BLaER1 treated with 17β-estradiol and CSF1 and Interleukin-3, amounts not matched to agents 10 nM and 100 nM (cell line): ENCODE measurements around the gene SAA2.

Source experiments
- H3K27ac ChIP-seq, 11 experiments: shearing (Covaris generic); formaldehyde crosslinking; 2 replicates each; pipeline ENCODE4 v1.8.1; 2022
- H3K27me3 ChIP-seq, 11 experiments: shearing (Covaris generic); formaldehyde crosslinking; 2 replicates each; pipeline ENCODE4 v1.8.1; 2022
- H3K36me3 ChIP-seq, 11 experiments: shearing (Covaris generic); formaldehyde crosslinking; 2 replicates each; pipeline ENCODE4 v1.8.1; 2022
- H3K4me1 ChIP-seq, 10 experiments: shearing (Covaris generic); formaldehyde crosslinking; 2 replicates each; pipeline ENCODE4 v1.8.1; 2022
- H3K4me2 ChIP-seq, 11 experiments: shearing (Covaris generic); formaldehyde crosslinking; 2 replicates each; pipeline ENCODE4 v1.8.1; 2022
- H3K4me3 ChIP-seq, 10 experiments: shearing (Covaris generic); formaldehyde crosslinking; 2 replicates each; pipeline ENCODE4 v1.8.1; 2022
- H3K9ac ChIP-seq, 11 experiments: shearing (Covaris generic); formaldehyde crosslinking; 2 replicates each; pipeline ENCODE4 v1.8.1; 2022
- H3K9me3 ChIP-seq, 11 experiments: shearing (Covaris generic); formaldehyde crosslinking; replicated peaks in 1 of 11; 2 replicates each; pipeline ENCODE4 v1.8.1; 2022
- H4K20me1 ChIP-seq, 11 experiments: shearing (Covaris generic); formaldehyde crosslinking; 2 replicates each; pipeline ENCODE4 v1.8.1; 2022
- Cebpa-rat ChIP-seq, 11 experiments: shearing (Covaris generic); IDR thresholded peaks; 2 replicates each; pipeline ENCODE4 v1.8.1; 2022

SAA2 gene

DNA sequence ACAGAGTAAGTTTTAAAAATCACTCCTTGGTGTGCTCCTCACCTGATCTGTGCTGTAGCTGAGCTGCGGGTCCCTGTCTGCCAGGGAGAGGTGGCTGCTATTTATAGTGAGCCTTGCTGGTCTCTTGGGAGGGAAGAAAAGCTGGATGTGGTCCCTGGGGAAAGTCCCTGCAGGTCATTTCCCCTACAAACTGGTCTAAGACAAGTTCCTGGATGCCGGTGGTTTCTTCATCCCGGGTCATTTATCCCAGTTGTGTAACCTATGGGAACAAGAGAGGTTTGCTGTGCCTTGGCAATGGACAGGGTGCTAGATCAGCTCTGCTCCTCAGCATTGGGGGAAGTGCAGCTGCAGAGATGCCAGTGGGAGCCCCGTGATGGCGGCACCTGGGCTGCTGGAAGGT lies at the start of gene SAA2:
Gene SAA2, minus strand, starts transcription at position 108 of the 400 bp plus-strand sequence. CDS start 657 bp downstream, outside the sequence.
- no peaks in the 10 kb centered on the region for H3K27me3 ChIP-seq
- no peak for TF ChIP-seq Cebpa-rat (IDR thresholded peaks at IDR 0.05)
- no peaks in the 10 kb centered on the region for H4K20me1 ChIP-seq

DNA sequence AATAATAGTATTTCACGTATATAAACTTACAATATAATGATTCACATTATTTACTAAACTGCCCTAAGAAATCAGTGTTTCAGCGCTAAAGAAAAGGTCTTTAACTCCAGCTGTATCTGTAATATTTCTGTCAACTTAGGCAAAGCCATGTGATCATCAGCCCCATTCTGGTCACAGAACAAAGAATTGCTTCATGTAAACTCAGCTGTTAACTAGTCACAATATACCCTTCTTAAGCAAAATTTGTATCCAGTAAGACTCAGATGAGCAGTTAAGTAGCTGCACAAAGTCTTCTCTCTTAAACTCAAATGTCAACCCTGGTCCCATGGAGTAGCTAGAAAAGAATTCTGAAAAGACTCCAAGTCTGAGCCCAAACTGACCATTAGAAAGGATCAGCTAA lies 46.8 kb upstream of the SAA2 start:
- Histone ChIP-seq H3K27ac (no peak overlapping the region), H3K4me3 (no peak overlapping the region), H3K4me2 (0 out of 22 replicates have a peak overlapping the region, but pooled peaks of 1 of the 11 experiments have one; percentile 2), H3K9ac (no peak overlapping the region), H3K36me3 (peaks cover 96 to 100% (median 100%) of the 10 kb centered on the region in 11 experiments), H3K4me1 (peaks cover 0 to 21% (median 0%) of the 10 kb centered on the region in 10 experiments; a peak in 3 of 20 replicates), H3K9me3 (no peaks in the 10 kb centered on the region), H3K27me3 (no peaks in the 10 kb centered on the region), H4K20me1 (no peaks in the 10 kb centered on the region)
- TF ChIP-seq Cebpa-rat (IDR thresholded peaks at IDR 0.05) = no peak

More for the DNA sequence above, at the start of gene SAA2:
- no peak within 1 kb of the TSS for H3K4me3 ChIP-seq
- peaks cover 0 to 18% (median 10%) of the 10 kb centered on the region in 11 experiments; a peak in 17 of 22 replicates for H3K9me3 ChIP-seq
- H3K27ac ChIP-seq = no peak within 1 kb of the TSS
- H3K4me1 ChIP-seq = peaks cover 0 to 25% (median 15%) of the 10 kb centered on the region in 10 experiments; a peak in 13 of 20 replicates
- H3K36me3 ChIP-seq = no peaks in the 10 kb centered on the region
- no peak within 1 kb of the TSS for H3K4me2 ChIP-seq
- H3K9ac ChIP-seq = no peak within 1 kb of the TSS

DNA sequence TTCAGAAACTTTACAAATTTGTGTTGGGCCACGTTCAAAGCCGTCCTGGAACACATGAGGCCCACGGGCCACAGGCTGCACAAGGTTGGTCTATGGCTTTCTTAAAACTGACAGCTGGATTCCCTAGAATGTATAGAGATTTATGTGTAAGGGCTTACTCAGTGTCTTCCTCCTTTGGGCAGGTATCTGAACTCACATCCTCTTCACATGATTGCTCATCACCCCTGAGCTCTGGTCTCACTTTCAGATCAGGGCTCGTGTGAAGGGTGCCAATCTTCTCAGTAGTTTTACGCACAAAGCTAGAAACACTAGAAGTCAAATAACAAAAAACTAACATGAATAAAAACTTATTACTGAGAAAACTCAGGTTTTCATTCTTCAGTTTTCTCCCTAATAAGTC lies 46.4 kb upstream of the SAA2 start:
- Histone ChIP-seq H3K27me3 (no peaks in the 10 kb centered on the region), H3K4me2 (no peak overlapping the region), H3K4me3 (no peak overlapping the region), H3K9me3 (no peaks in the 10 kb centered on the region), H3K9ac (no peak overlapping the region), H3K36me3 (peaks cover 96 to 100% (median 100%) of the 10 kb centered on the region in 11 experiments), H3K27ac (no peak overlapping the region), H4K20me1 (no peaks in the 10 kb centered on the region; a peak in 1 of 22 replicates), H3K4me1 (peaks cover 0 to 16% (median 0%) of the 10 kb centered on the region in 10 experiments; a peak in 3 of 20 replicates)
- TF ChIP-seq Cebpa-rat (IDR thresholded peaks at IDR 0.05) = no peak

DNA sequence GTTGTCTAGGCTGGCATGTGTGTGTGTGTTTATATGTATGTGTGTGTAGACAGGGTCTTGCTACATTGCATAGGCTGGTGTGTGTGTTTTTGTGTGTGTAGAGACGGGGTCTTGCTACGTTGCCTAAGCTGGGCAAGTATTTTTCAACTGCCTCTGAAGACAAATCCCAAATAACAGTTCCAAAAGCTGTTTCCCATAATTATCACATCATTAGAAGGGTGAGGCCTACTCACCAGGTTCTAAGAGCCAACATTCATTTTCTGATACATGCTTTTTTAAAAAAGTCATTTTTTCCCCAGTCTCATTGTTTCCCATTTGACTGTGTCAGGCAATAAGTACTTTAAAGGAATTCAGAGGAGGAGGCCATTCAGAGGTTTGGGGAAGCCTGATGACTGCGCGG lies 40.4 kb upstream of the SAA2 start:
- Histone ChIP-seq H3K9ac (no peak overlapping the region), H3K27me3 (no peaks in the 10 kb centered on the region), H3K4me1 (no peaks in the 10 kb centered on the region), H3K4me3 (no peak overlapping the region), H3K4me2 (no peak overlapping the region), H3K27ac (no peak overlapping the region), H3K9me3 (no peaks in the 10 kb centered on the region), H3K36me3 (peaks cover 94 to 100% (median 99%) of the 10 kb centered on the region in 11 experiments), H4K20me1 (no peaks in the 10 kb centered on the region; a peak in 1 of 22 replicates)
- TF ChIP-seq Cebpa-rat (IDR thresholded peaks at IDR 0.05) = no peak

DNA sequence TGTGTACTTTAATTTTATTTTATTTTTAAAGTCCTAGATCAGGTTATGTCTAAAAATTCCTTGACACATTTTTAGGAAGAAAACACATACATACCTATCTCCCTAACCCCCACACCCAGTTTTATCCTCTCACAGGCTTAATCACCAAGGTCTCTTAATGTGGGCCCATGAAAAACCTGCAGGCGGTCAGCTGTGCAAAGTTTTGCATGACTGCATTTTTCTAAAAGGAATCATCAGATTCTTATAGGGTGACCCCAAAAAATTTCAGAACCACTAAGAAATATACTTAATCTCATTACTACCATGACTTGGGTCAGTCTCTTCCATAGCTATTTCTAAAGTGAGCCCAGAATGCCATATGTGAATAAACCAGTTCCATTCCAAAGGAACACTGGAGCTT lies 37.4 kb upstream of the SAA2 start:
- no peak for TF ChIP-seq Cebpa-rat (IDR thresholded peaks at IDR 0.05)
- H3K4me1 ChIP-seq = peaks cover 0 to 11% (median 0%) of the 10 kb centered on the region in 10 experiments; a peak in 3 of 20 replicates
- no peaks in the 10 kb centered on the region; a peak in 2 of 22 replicates for H4K20me1 ChIP-seq
- no peaks in the 10 kb centered on the region for H3K9me3 ChIP-seq
- no peak overlapping the region for H3K27ac ChIP-seq
- H3K9ac ChIP-seq = no peak overlapping the region
- peaks cover 95 to 100% (median 99%) of the 10 kb centered on the region in 11 experiments for H3K36me3 ChIP-seq
- H3K4me2 ChIP-seq = no peak overlapping the region
- no peaks in the 10 kb centered on the region for H3K27me3 ChIP-seq
- no peak overlapping the region for H3K4me3 ChIP-seq

DNA sequence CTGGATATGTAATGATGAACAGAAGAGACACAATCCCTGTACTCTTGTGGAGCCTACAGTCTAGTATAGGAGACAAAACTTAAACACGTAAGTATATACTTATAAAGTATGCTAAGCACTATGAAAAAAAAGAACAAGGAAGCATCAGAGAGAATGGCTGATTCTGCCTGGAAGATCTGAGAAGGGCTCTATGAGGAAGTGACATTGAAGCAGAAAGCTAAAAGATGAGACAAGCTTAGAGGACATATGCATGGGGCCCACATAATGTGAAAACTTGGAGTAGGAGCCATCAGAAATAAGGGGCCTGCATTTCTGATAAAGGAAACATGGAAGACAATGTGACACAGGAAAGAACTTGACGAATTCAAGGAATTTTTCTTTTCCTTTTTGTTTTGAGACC lies 34.2 kb upstream of the SAA2 start:
- H3K9me3 ChIP-seq = no peaks in the 10 kb centered on the region
- TF ChIP-seq Cebpa-rat (IDR thresholded peaks at IDR 0.05) = no peak
- H3K4me1 ChIP-seq = peaks cover 0 to 23% (median 0%) of the 10 kb centered on the region in 10 experiments; a peak in 7 of 20 replicates
- H3K4me2 ChIP-seq = no peak overlapping the region
- H3K36me3 ChIP-seq = peaks cover 96 to 100% (median 98%) of the 10 kb centered on the region in 11 experiments
- no peak overlapping the region for H3K9ac ChIP-seq
- H3K27me3 ChIP-seq = no peaks in the 10 kb centered on the region
- no peaks in the 10 kb centered on the region; a peak in 1 of 22 replicates for H4K20me1 ChIP-seq
- H3K4me3 ChIP-seq = no peak overlapping the region
- no peak overlapping the region for H3K27ac ChIP-seq

DNA sequence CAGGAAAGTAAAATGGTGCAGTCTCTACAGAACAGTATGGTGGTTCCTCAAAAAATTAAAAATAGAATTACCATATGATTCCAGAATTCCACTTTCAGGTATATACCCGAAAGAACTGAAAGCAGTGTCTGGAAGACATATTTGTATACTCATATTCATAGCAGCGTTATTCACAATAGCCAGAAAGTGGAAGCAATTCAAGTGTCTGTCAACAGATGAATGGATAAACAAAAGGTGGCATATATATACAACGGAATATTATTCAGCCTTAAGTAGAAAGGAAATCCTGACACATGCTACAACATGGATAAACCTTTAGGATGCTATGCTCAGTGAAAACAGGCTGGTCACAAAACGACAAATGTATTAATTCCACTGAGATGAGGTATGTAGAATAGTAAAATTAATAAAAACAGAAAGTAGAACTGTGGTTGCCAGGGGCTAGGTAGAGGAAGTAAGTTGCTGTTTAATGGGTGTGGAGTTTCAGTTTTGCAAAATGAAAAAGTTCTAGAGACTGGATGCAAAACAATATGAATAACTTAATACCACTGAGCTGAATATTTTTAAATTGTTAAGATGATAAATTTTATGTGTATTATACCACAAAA lies 32.1 kb upstream of the SAA2 start:
- peaks cover 86 to 97% (median 94%) of the 10 kb centered on the region in 11 experiments for H3K36me3 ChIP-seq
- H3K4me1 ChIP-seq = peaks cover 0 to 30% (median 0%) of the 10 kb centered on the region in 10 experiments; a peak in 7 of 20 replicates

DNA sequence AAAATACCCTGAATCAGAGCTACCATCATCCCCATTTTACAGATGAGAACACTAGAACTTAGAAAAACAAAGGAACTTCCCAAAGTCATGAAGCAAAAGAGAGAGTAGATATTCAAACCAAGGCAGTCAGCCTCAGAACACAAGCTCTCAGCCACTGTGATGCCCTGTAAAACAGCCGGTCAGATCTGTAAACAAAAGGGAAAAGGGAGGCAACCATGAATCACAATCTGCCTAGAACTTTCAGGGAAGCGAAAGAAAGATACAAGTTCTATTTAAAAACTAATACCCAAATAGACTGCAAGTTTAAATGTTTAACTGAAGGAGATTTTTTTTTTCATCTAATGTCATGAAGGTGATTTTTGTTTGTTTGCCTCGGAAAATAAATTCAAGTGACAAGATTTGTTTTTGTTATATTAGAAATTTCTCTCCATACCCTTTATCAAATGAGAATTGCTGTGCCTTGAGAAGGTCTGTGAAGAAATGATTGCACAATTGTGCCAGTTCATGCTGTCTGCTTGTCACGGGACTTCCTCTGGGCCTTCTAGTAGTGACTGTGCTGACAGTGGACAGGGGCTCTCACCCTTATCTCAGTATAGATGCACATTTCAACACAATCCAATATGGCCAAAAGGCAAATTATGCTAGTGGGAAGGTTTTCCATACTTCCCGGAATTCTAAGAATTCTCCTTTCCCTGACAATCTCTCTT lies 29.2 kb upstream of the SAA2 start:
- Histone ChIP-seq H3K27ac (peak overlapping the region in 3 of 11 experiments; percentile 33 to 44 (median 36); a peak in 6 of 22 replicates), H3K4me2 (peak overlapping the region in 1 of 11 experiments; percentile 9; a peak in 1 of 22 replicates), H3K4me3 (no peak overlapping the region), H3K36me3 (peaks cover 58 to 82% (median 68%) of the 10 kb centered on the region in 11 experiments), H3K9me3 (peaks cover 0 to 16% (median 9%) of the 10 kb centered on the region in 11 experiments; a peak in 17 of 22 replicates), H3K9ac (no peak overlapping the region), H3K27me3 (no peaks in the 10 kb centered on the region), H3K4me1 (peaks cover 0 to 27% (median 0%) of the 10 kb centered on the region in 10 experiments; a peak in 7 of 20 replicates), H4K20me1 (no peaks in the 10 kb centered on the region; a peak in 1 of 22 replicates)
- TF ChIP-seq Cebpa-rat (IDR thresholded peaks at IDR 0.05) = peak in 5 of 11 experiments; percentile 25 to 60 (median 43); a peak in 5 of 22 replicates

More for the DNA sequence above, 32.1 kb upstream of the SAA2 start:
- Histone ChIP-seq H3K4me2 (no peak overlapping the region), H3K9me3 (peaks cover 0 to 16% (median 9%) of the 10 kb centered on the region in 11 experiments; a peak in 17 of 22 replicates), H3K9ac (no peak overlapping the region), H4K20me1 (no peaks in the 10 kb centered on the region; a peak in 1 of 22 replicates), H3K27me3 (no peaks in the 10 kb centered on the region), H3K4me3 (no peak overlapping the region), H3K27ac (no peak overlapping the region)
- no peak for TF ChIP-seq Cebpa-rat (IDR thresholded peaks at IDR 0.05)

DNA sequence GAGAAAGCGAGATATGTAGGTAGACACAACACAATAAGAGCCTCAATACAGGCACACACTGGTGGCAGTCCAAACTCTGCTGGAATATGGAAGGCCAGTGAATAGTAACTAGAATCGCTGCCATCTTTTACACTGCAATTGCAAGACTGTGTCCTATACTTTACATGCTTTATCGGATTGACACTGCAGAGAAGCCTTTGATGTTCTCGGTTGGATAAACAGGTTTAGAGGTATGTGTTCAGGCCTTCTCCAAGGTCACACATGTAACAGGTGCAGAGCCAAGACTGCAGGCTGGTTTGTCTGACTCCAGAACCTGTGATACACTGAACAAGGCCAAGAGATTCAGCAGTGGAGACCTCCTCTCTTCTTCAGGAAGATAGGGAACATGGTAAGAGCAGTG lies 22.7 kb upstream of the SAA2 start:
- H3K27ac ChIP-seq = no peak overlapping the region
- H3K4me2 ChIP-seq = no peak overlapping the region
- no peaks in the 10 kb centered on the region for H3K27me3 ChIP-seq
- peaks cover 1 to 17% (median 4%) of the 10 kb centered on the region in 11 experiments; a peak in 18 of 22 replicates for H3K36me3 ChIP-seq
- no peak overlapping the region for H3K9ac ChIP-seq
- peaks cover 0 to 6% (median 3%) of the 10 kb centered on the region in 11 experiments; a peak in 17 of 22 replicates for H3K9me3 ChIP-seq
- TF ChIP-seq Cebpa-rat (IDR thresholded peaks at IDR 0.05) = no peak
- H4K20me1 ChIP-seq = no peaks in the 10 kb centered on the region; a peak in 1 of 22 replicates
- no peak overlapping the region for H3K4me3 ChIP-seq
- H3K4me1 ChIP-seq = no peaks in the 10 kb centered on the region
